Measurements from ENCODE around the gene KRT81. TPM values are rescaled to one million over a fixed set of nuclear protein-coding genes. Genes with fewer than 3 reads are reported as not detected.

KRT81 gene
- total RNA-seq, 5 donors from 2014 or later (not counting 1 experiment from before 2014, with no cell fraction given), result 0.30 to 1.0 (median 0.76) TPM; not detected in 2

- Histone ChIP-seq H3K4me1 (ENCODE audit: control insufficient read depth in 1 of 2, extremely low read depth in 1 of 2, insufficient read depth in 2 of 2, low read length in 2 of 2) (no peaks in the 10 kb centered on the region), H3K27ac (ENCODE audit: low read length) (no peak overlapping the region), H3K9me3 (no peaks in the 10 kb centered on the region), H3K4me3 (ENCODE audit: control insufficient read depth in 1 of 2, extremely low read depth in 1 of 2, low read length in 1 of 2) (no peak overlapping the region), H3K36me3 (ENCODE audit: control insufficient read depth in 2 of 2, extremely low read depth in 1 of 2, insufficient read depth in 1 of 2, low read length in 1 of 2) (no peaks in the 10 kb centered on the region), H3K27me3 (replicated peaks in 1 of 2; ENCODE audit: control insufficient read depth in 2 of 2, extremely low read depth in 1 of 2, insufficient read depth in 2 of 2, low read length in 1 of 2) (peaks cover 4 to 39% of the 10 kb centered on the region in 2 experiments)
- DNase-seq (no peak), ATAC-seq (replicated peaks in 1 of 4) (no peak)
- peaks cover 7 to 11% (median 11%) of the 10 kb centered on the region in 3 donors for H3K4me1 Mint-ChIP-seq
- no peaks in the 10 kb centered on the region for H3K9me3 Mint-ChIP-seq
- peaks cover 31 to 36% of the 10 kb centered on the region in 2 donors for H3K27me3 Mint-ChIP-seq
- H3K4me3 Mint-ChIP-seq, result no peak overlapping the region
- no peaks in the 10 kb centered on the region for H3K36me3 Mint-ChIP-seq
- 86% methylated on average over 7 of the region's 7 CpGs for WGBS (ENCODE audit: insufficient coverage)
- ChIA-PET CTCF (no interaction called here), POLR2A (no interaction called here)
- no peak overlapping the region for H3K27ac Mint-ChIP-seq
Measured at GRCh38 chr12:52263761-52264434, 27.4 kb downstream of the KRT81 start.

- ChIA-PET POLR2A (no interaction called here), CTCF (no interaction called here)
- no peak overlapping the region for H3K4me3 Mint-ChIP-seq
- H3K9me3 ChIP-seq, result no peaks in the 10 kb centered on the region
- H3K27ac Mint-ChIP-seq, result no peak overlapping the region
- no CpG with 5 or more reads among the region's 3 CpGs for WGBS (ENCODE audit: insufficient coverage)
- no peaks in the 10 kb centered on the region for H3K36me3 Mint-ChIP-seq
- peaks cover 35 to 37% of the 10 kb centered on the region in 2 donors for H3K27me3 Mint-ChIP-seq
- H3K4me3 ChIP-seq (ENCODE audit: control insufficient read depth in 1 of 2, extremely low read depth in 1 of 2, low read length in 1 of 2), result no peak overlapping the region
- H3K9me3 Mint-ChIP-seq, result no peaks in the 10 kb centered on the region
- H3K27me3 ChIP-seq (replicated peaks in 1 of 2; ENCODE audit: control insufficient read depth in 2 of 2, extremely low read depth in 1 of 2, insufficient read depth in 2 of 2, low read length in 1 of 2), result peaks cover 4 to 49% of the 10 kb centered on the region in 2 experiments
- ATAC-seq (replicated peaks in 1 of 4) (no peak), DNase-seq (no peak)
- peaks cover 7 to 11% (median 11%) of the 10 kb centered on the region in 3 donors for H3K4me1 Mint-ChIP-seq
- H3K36me3 ChIP-seq (ENCODE audit: control insufficient read depth in 2 of 2, extremely low read depth in 1 of 2, insufficient read depth in 1 of 2, low read length in 1 of 2), result no peaks in the 10 kb centered on the region
- peaks cover 0 to 3% of the 10 kb centered on the region in 2 experiments for H3K4me1 ChIP-seq (ENCODE audit: control insufficient read depth in 1 of 2, extremely low read depth in 1 of 2, insufficient read depth in 2 of 2, low read length in 2 of 2)
- no peak overlapping the region for H3K27ac ChIP-seq (ENCODE audit: low read length)
Measured at GRCh38 chr12:52262286-52262685, 29.0 kb downstream of the KRT81 start.

GRCh38 chr12:52261208-52261484 is 30.2 kb downstream of the KRT81 start:
- Histone ChIP-seq H3K4me3 (ENCODE audit: control insufficient read depth in 1 of 2, extremely low read depth in 1 of 2, low read length in 1 of 2) (no peak overlapping the region), H3K4me1 (ENCODE audit: control insufficient read depth in 1 of 2, extremely low read depth in 1 of 2, insufficient read depth in 2 of 2, low read length in 2 of 2) (peaks cover 0 to 3% of the 10 kb centered on the region in 2 experiments), H3K36me3 (ENCODE audit: control insufficient read depth in 2 of 2, extremely low read depth in 1 of 2, insufficient read depth in 1 of 2, low read length in 1 of 2) (no peaks in the 10 kb centered on the region), H3K27ac (ENCODE audit: low read length) (no peak overlapping the region), H3K27me3 (replicated peaks in 1 of 2; ENCODE audit: control insufficient read depth in 2 of 2, extremely low read depth in 1 of 2, insufficient read depth in 2 of 2, low read length in 1 of 2) (peaks cover 9 to 53% of the 10 kb centered on the region in 2 experiments), H3K9me3 (no peaks in the 10 kb centered on the region)
- ChIA-PET CTCF (no interaction called here), POLR2A (no interaction called here)
- Mint-ChIP-seq H3K36me3 (no peaks in the 10 kb centered on the region), H3K27me3 (peaks cover 36 to 48% of the 10 kb centered on the region in 2 donors), H3K4me1 (peaks cover 7 to 11% (median 11%) of the 10 kb centered on the region in 3 donors), H3K9me3 (no peaks in the 10 kb centered on the region), H3K27ac (no peak overlapping the region), H3K4me3 (no peak overlapping the region)
- no peak for ATAC-seq (replicated peaks in 1 of 4)
- no CpG with 5 or more reads among the region's 1 CpG for WGBS (ENCODE audit: insufficient coverage)
- DNase-seq, result no peak

- POLR2A ChIA-PET, result no interaction called here
- H3K36me3 ChIP-seq (ENCODE audit: control insufficient read depth in 2 of 2, extremely low read depth in 1 of 2, insufficient read depth in 1 of 2, low read length in 1 of 2), result no peaks in the 10 kb centered on the region
- peaks cover 0 to 3% of the 10 kb centered on the region in 2 experiments for H3K4me1 ChIP-seq (ENCODE audit: control insufficient read depth in 1 of 2, extremely low read depth in 1 of 2, insufficient read depth in 2 of 2, low read length in 2 of 2)
- Mint-ChIP-seq H3K27me3 (peaks cover 40 to 54% of the 10 kb centered on the region in 2 donors), H3K4me3 (no peak overlapping the region), H3K36me3 (no peaks in the 10 kb centered on the region), H3K9me3 (no peaks in the 10 kb centered on the region), H3K4me1 (peaks cover 7 to 11% (median 11%) of the 10 kb centered on the region in 3 donors), H3K27ac (no peak overlapping the region)
- no peak overlapping the region for H3K27ac ChIP-seq (ENCODE audit: low read length)
- H3K4me3 ChIP-seq (ENCODE audit: control insufficient read depth in 1 of 2, extremely low read depth in 1 of 2, low read length in 1 of 2), result no peak overlapping the region
- H3K9me3 ChIP-seq, result no peaks in the 10 kb centered on the region
- ATAC-seq (replicated peaks in 1 of 4) (no peak), DNase-seq (no peak)
- WGBS (ENCODE audit: insufficient coverage), result 7% methylated on average over 2 of the region's 9 CpGs
- H3K27me3 ChIP-seq (replicated peaks in 1 of 2; ENCODE audit: control insufficient read depth in 2 of 2, extremely low read depth in 1 of 2, insufficient read depth in 2 of 2, low read length in 1 of 2), result peaks cover 9 to 56% of the 10 kb centered on the region in 2 experiments
- CTCF ChIA-PET, result interaction anchor here in 1 of 2 donors (1.3 kb wide), 1 partner anchor 610 kb away, joined by 4 read pairs; no protein-coding TSS in a partner anchor
Measured at GRCh38 chr12:52260361-52261207, 30.8 kb downstream of the KRT81 start.

GRCh38 chr12:52259657-52260243 is 31.6 kb downstream of the KRT81 start:
- Histone ChIP-seq H3K9me3 (no peaks in the 10 kb centered on the region), H3K4me1 (ENCODE audit: control insufficient read depth in 1 of 2, extremely low read depth in 1 of 2, insufficient read depth in 2 of 2, low read length in 2 of 2) (peaks cover 0 to 3% of the 10 kb centered on the region in 2 experiments), H3K27ac (ENCODE audit: low read length) (no peak overlapping the region), H3K4me3 (ENCODE audit: control insufficient read depth in 1 of 2, extremely low read depth in 1 of 2, low read length in 1 of 2) (no peak overlapping the region), H3K36me3 (ENCODE audit: control insufficient read depth in 2 of 2, extremely low read depth in 1 of 2, insufficient read depth in 1 of 2, low read length in 1 of 2) (no peaks in the 10 kb centered on the region), H3K27me3 (replicated peaks in 1 of 2; ENCODE audit: control insufficient read depth in 2 of 2, extremely low read depth in 1 of 2, insufficient read depth in 2 of 2, low read length in 1 of 2) (peaks cover 12 to 61% of the 10 kb centered on the region in 2 experiments)
- H3K9me3 Mint-ChIP-seq, result no peaks in the 10 kb centered on the region
- peaks cover 7 to 11% (median 11%) of the 10 kb centered on the region in 3 donors for H3K4me1 Mint-ChIP-seq
- CTCF ChIA-PET, result interaction anchor here in 1 of 2 donors (0.5 to 1.3 kb wide), 2 partner anchors 175 to 611 kb away, joined by 4 read pairs; no protein-coding TSS in a partner anchor
- DNase-seq (no peak), ATAC-seq (replicated peaks in 1 of 4) (no peak)
- peaks cover 47 to 61% of the 10 kb centered on the region in 2 donors for H3K27me3 Mint-ChIP-seq
- POLR2A ChIA-PET, result no interaction called here
- H3K27ac Mint-ChIP-seq, result no peak overlapping the region
- H3K36me3 Mint-ChIP-seq, result no peaks in the 10 kb centered on the region
- H3K4me3 Mint-ChIP-seq, result no peak overlapping the region
- 53% methylated on average over 3 of the region's 6 CpGs for WGBS (ENCODE audit: insufficient coverage)

- Histone ChIP-seq H3K9me3 (no peaks in the 10 kb centered on the region), H3K27ac (ENCODE audit: low read length) (no peak overlapping the region), H3K4me3 (ENCODE audit: control insufficient read depth in 1 of 2, extremely low read depth in 1 of 2, low read length in 1 of 2) (no peak overlapping the region), H3K27me3 (replicated peaks in 1 of 2; ENCODE audit: control insufficient read depth in 2 of 2, extremely low read depth in 1 of 2, insufficient read depth in 2 of 2, low read length in 1 of 2) (peaks cover 12 to 63% of the 10 kb centered on the region in 2 experiments), H3K4me1 (ENCODE audit: control insufficient read depth in 1 of 2, extremely low read depth in 1 of 2, insufficient read depth in 2 of 2, low read length in 2 of 2) (peaks cover 0 to 3% of the 10 kb centered on the region in 2 experiments), H3K36me3 (ENCODE audit: control insufficient read depth in 2 of 2, extremely low read depth in 1 of 2, insufficient read depth in 1 of 2, low read length in 1 of 2) (no peaks in the 10 kb centered on the region)
- no peak overlapping the region for H3K27ac Mint-ChIP-seq
- peak in 1 of 4 experiments; percentile 13 for ATAC-seq (replicated peaks in 1 of 4)
- H3K9me3 Mint-ChIP-seq, result no peaks in the 10 kb centered on the region
- peaks cover 48 to 62% of the 10 kb centered on the region in 2 donors for H3K27me3 Mint-ChIP-seq
- ChIA-PET POLR2A (no interaction called here), CTCF (no interaction called here)
- peaks cover 7 to 11% (median 11%) of the 10 kb centered on the region in 3 donors for H3K4me1 Mint-ChIP-seq
- WGBS (ENCODE audit: insufficient coverage), result 12% methylated on average over 69 of the region's 72 CpGs
- no peak for DNase-seq
- peak overlapping the region in 1 of 3 donors; percentile 38 for H3K4me3 Mint-ChIP-seq
- H3K36me3 Mint-ChIP-seq, result no peaks in the 10 kb centered on the region
Measured at GRCh38 chr12:52258335-52258901, 32.9 kb downstream of the KRT81 start.
